Endodermal cell (in vitro differentiated cells): ENCODE data around the gene PRM3. TPM values are rescaled to one million over a fixed set of nuclear protein-coding genes. Genes with fewer than 3 reads are reported as not detected.

Experiments
- DNase-seq: peaks from one replicate; pipeline ENCODE4 v3.0.0-alpha.2; 2017
- H3K27ac ChIP-seq: 2 replicates; pipeline ENCODE4 v1.5.1; 2013; ENCODE audit warnings: mild to moderate bottlenecking, low read depth, low read length, moderate library complexity
- H3K27me3 ChIP-seq: 2 replicates; pipeline ENCODE4 v1.6.1; 2013; ENCODE audit warnings: mild to moderate bottlenecking, low read length, moderate library complexity; ENCODE audit not compliant: insufficient read depth, control insufficient read depth, poor library complexity, severe bottlenecking
- H3K36me3 ChIP-seq: 2 replicates; pipeline ENCODE4 v1.7.0; 2013; ENCODE audit warnings: mild to moderate bottlenecking, low read length, moderate library complexity; ENCODE audit not compliant: control insufficient read depth, insufficient read depth
- H3K4me1 ChIP-seq: one replicate; pipeline ENCODE4 v1.7.0; 2013; ENCODE audit warnings: low read length; ENCODE audit not compliant: control insufficient read depth, insufficient read depth
- H3K4me3 ChIP-seq: 2 replicates; pipeline ENCODE4 v1.5.1; 2013; ENCODE audit warnings: mild to moderate bottlenecking, low read length, moderate library complexity
- H3K9ac ChIP-seq: 2 replicates; pipeline ENCODE4 v1.6.1; 2013; ENCODE audit warnings: mild to moderate bottlenecking, low read length, moderate library complexity; ENCODE audit not compliant: poor library complexity, severe bottlenecking; ENCODE audit errors: extremely low read depth
- H3K9me3 ChIP-seq: 2 replicates; pipeline ENCODE4 v1.6.1; 2013; ENCODE audit warnings: mild to moderate bottlenecking, low read length, moderate library complexity; ENCODE audit not compliant: control insufficient read depth
- H3K27ac Mint-ChIP-seq: 2 replicates; pipeline ENCODE4 v1.8.0; 2020; ENCODE audit warnings: mixed read lengths
- H3K27me3 Mint-ChIP-seq: 2 replicates; pipeline ENCODE4 v1.8.0; 2021; ENCODE audit warnings: mild to moderate bottlenecking, mixed read lengths; ENCODE audit not compliant: insufficient read depth
- H3K36me3 Mint-ChIP-seq: 2 replicates; pipeline ENCODE4 v1.8.0; 2020; ENCODE audit warnings: low read depth, mixed read lengths
- H3K4me1 Mint-ChIP-seq: 2 replicates; pipeline ENCODE4 v1.8.0; 2020; ENCODE audit warnings: mixed read lengths
- H3K4me3 Mint-ChIP-seq: 2 replicates; pipeline ENCODE4 v1.8.0; 2020; ENCODE audit warnings: mild to moderate bottlenecking, moderate library complexity, mixed read lengths
- H3K9me3 Mint-ChIP-seq: 2 replicates; pipeline ENCODE4 v1.8.0; 2020; ENCODE audit warnings: mild to moderate bottlenecking, mixed read lengths
- WGBS, 2 experiments: methylation state at CpG; one replicate each; pipeline versions ENCODE4 v1.1.5 to v1.1.7; 2013; ENCODE audit warnings: missing lambda C conversion rate in 2 of 2, mixed read lengths in 1 of 2; ENCODE audit not compliant: insufficient coverage in 1 of 2, insufficient read length in 1 of 2; 5-methylcytosine and 5-hydroxymethylcytosine counted together
- total RNA-seq, 2 donors: library from RNA; stranded (reverse); fragmentation: NEBNext Ultra II Directional in 1 of 2; extraction: Animal tissue kit (Norgen Biotek cat#: 25700) in 1 of 2; gene quantifications; 2 replicates in 1 of 2; 3 replicates in 1 of 2; pipeline ENCODE4 v1.2.1, GENCODE V29; 2021
- TF ChIP-seq, protein P1 (sequence below): fragments of 200-600 bp; sonication (generic); conservative IDR thresholded peaks from 2 replicates; pipeline ENCODE4 v1.5.0; 2021; ENCODE audit warnings: antibody characterized with exemption, mild to moderate bottlenecking

PRM3 gene
- total RNA-seq, 2 donors from 2014 or later, result not detected

DNA sequence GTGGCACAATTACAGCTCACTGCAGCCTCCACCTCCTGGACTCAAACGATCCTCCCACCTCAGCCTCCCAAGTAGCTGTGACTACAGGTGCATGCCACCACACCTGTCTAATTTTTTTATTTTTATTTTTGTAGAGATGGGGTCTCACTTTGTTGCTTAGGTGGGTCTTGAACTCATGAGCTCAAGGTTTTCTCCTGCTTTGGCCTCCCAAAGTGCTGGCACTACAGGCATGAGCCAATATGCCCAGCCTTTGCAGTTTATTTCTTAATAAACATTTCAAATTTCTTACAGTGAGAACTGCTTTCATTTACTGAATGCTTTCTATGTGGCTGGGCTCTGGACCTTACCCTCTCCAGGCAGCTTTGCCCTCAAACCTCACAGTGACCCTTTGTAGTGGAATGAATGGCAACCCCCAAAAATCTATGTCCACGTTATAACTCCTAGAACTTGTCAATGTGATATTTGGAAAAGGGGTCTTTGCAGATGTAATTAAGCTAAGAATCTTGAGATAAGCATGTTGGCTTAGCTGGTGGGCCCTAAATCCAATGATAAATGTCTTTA is 2.7 kb downstream of the PRM3 start:
- H3K4me3 Mint-ChIP-seq, result no peak overlapping the region
- TF ChIP-seq, protein P1, sequence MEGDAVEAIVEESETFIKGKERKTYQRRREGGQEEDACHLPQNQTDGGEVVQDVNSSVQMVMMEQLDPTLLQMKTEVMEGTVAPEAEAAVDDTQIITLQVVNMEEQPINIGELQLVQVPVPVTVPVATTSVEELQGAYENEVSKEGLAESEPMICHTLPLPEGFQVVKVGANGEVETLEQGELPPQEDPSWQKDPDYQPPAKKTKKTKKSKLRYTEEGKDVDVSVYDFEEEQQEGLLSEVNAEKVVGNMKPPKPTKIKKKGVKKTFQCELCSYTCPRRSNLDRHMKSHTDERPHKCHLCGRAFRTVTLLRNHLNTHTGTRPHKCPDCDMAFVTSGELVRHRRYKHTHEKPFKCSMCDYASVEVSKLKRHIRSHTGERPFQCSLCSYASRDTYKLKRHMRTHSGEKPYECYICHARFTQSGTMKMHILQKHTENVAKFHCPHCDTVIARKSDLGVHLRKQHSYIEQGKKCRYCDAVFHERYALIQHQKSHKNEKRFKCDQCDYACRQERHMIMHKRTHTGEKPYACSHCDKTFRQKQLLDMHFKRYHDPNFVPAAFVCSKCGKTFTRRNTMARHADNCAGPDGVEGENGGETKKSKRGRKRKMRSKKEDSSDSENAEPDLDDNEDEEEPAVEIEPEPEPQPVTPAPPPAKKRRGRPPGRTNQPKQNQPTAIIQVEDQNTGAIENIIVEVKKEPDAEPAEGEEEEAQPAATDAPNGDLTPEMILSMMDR, result no peak
- WGBS, 2 experiments, result 86% methylated on average over 1 to 2 of the region's 2 CpGs
- H3K9me3 ChIP-seq, result no peaks in the 10 kb centered on the region
- no peaks in the 10 kb centered on the region for H3K9me3 Mint-ChIP-seq
- H3K9ac ChIP-seq, result no peak overlapping the region
- no peaks in the 10 kb centered on the region for H3K36me3 ChIP-seq
- no peaks in the 10 kb centered on the region for H3K36me3 Mint-ChIP-seq
- no peaks in the 10 kb centered on the region for H3K4me1 Mint-ChIP-seq
- DNase-seq, result no peak
- no peak overlapping the region for H3K4me3 ChIP-seq
- no peaks in the 10 kb centered on the region for H3K4me1 ChIP-seq
- no peaks in the 10 kb centered on the region for H3K27me3 ChIP-seq
- H3K27me3 Mint-ChIP-seq, result no peaks in the 10 kb centered on the region
- H3K27ac Mint-ChIP-seq, result no peak overlapping the region
- no peak overlapping the region for H3K27ac ChIP-seq

DNA sequence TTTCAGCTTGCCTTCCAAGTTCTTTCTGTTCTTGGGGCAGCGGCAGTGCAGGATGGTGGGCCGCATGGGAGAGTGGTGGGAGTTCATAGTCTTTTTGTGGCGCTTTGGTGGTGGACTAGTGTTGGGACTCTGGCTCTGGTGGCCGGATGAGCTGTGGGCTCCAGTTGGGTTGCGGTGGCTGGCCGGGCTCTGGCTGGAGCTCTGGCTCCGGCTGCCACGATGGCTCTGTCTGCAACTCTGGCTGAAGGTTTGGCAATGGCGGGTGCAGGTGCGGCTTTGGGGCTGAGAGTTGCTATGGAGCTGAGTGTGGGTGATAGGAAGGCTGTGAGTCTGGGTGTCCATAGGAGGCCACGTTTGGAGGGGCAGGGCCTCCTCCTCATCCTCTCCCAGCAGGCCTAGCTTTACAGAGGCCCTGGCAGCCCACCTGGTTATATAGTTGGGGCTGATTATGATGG is 4.5 kb downstream of the PRM3 start, which contains the start of gene TNP2:
Gene TNP2, minus strand, starts transcription at position 405 of the 455 bp plus-strand sequence. Its CDS starts 63 bp downstream, at position 342.
- no peaks in the 10 kb centered on the region for H3K36me3 ChIP-seq
- DNase-seq, result no peak
- Mint-ChIP-seq H3K36me3 (no peaks in the 10 kb centered on the region), H3K27me3 (no peaks in the 10 kb centered on the region), H3K27ac (no peak within 1 kb of the TSS), H3K4me1 (no peaks in the 10 kb centered on the region), H3K4me3 (no peak within 1 kb of the TSS), H3K9me3 (no peaks in the 10 kb centered on the region)
- TF ChIP-seq, protein P1, result no peak
- 93 to 95% methylated on average over 4 to 9 of the region's 11 CpGs for WGBS, 2 experiments
- no peak within 1 kb of the TSS for H3K4me3 ChIP-seq
- no peaks in the 10 kb centered on the region for H3K27me3 ChIP-seq
- no peaks in the 10 kb centered on the region for H3K4me1 ChIP-seq
- H3K9me3 ChIP-seq, result no peaks in the 10 kb centered on the region
- no peak within 1 kb of the TSS for H3K27ac ChIP-seq
- no peak within 1 kb of the TSS for H3K9ac ChIP-seq

DNA sequence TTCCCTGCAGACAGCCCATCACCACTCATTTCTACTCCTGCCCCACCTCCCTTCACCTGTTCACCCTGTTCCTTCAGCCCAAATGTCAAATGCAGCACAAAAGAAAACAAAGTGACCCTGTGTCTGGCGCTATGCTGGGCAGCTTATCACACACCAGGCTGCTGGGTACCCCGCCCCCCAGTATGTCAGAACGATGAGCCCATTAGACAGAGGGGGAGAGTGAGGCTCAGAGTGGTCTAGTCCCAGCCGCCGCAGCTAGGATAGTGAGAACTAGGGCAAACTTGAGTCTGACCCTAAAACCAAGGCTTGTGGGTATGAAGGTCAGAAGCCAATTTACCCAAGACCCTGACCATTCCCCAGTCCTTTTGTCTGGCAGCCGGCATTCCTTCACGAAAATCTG is 8.3 kb downstream of the PRM3 start:
- Histone ChIP-seq H3K9ac (no peak overlapping the region), H3K4me3 (no peak overlapping the region), H3K27me3 (no peaks in the 10 kb centered on the region), H3K9me3 (no peaks in the 10 kb centered on the region), H3K4me1 (no peaks in the 10 kb centered on the region), H3K27ac (no peak overlapping the region), H3K36me3 (no peaks in the 10 kb centered on the region)
- DNase-seq, result no peak
- H3K27ac Mint-ChIP-seq, result no peak overlapping the region
- TF ChIP-seq, protein P1, result no peak
- WGBS, 2 experiments, result 92 to 95% methylated on average over 7 of the region's 7 CpGs
- no peak overlapping the region for H3K4me3 Mint-ChIP-seq
- peaks cover 4% of the 10 kb centered on the region for H3K27me3 Mint-ChIP-seq
- no peaks in the 10 kb centered on the region for H3K4me1 Mint-ChIP-seq
- no peaks in the 10 kb centered on the region for H3K9me3 Mint-ChIP-seq
- H3K36me3 Mint-ChIP-seq, result no peaks in the 10 kb centered on the region
